ENCODE data around the gene RPL13.

Gene RPL13

DNA sequence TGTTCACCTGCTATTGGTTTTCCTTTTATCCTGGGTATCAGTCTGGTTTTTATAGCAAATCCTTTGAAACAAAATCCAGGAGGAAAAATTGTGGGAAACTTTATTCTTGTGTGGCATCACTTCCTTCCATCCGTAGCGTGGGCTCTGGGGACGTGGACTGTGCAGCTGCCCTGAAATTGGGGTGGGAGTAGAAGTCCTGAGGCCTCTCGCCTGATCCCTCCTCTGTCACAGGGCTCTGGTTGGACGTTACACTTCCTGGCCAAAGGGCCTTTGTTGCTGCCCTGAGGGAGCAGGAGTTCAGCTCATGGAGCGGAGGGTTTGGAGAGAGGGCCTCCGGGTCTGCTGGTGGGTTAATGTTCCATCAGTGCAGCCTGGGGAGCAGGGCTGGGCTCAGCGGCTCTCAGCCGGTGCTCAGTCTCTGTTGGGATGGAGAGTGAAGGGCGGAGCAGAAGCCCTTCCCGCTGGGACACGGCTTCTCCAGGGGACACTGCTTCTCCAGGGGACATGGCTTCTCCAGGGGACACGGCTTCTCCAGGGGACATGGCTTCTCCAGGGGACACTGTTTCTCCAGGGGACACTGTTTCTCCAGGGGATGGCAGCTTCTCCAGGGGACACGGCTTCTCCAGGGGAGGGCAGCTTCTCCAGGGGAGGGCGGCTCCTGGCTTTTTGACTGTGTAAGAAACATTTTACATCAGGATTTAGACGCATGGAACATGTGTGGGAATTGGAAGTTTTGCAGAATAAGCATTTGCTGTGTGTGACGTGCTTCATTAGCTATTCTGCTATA is 15.2 kb upstream of the RPL13 start:
- TF ChIP-seq, protein P1, sequence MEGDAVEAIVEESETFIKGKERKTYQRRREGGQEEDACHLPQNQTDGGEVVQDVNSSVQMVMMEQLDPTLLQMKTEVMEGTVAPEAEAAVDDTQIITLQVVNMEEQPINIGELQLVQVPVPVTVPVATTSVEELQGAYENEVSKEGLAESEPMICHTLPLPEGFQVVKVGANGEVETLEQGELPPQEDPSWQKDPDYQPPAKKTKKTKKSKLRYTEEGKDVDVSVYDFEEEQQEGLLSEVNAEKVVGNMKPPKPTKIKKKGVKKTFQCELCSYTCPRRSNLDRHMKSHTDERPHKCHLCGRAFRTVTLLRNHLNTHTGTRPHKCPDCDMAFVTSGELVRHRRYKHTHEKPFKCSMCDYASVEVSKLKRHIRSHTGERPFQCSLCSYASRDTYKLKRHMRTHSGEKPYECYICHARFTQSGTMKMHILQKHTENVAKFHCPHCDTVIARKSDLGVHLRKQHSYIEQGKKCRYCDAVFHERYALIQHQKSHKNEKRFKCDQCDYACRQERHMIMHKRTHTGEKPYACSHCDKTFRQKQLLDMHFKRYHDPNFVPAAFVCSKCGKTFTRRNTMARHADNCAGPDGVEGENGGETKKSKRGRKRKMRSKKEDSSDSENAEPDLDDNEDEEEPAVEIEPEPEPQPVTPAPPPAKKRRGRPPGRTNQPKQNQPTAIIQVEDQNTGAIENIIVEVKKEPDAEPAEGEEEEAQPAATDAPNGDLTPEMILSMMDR (conservative IDR thresholded peaks at IDR 0.05): no peak
- no peak overlapping the region for H3K27ac ChIP-seq

DNA sequence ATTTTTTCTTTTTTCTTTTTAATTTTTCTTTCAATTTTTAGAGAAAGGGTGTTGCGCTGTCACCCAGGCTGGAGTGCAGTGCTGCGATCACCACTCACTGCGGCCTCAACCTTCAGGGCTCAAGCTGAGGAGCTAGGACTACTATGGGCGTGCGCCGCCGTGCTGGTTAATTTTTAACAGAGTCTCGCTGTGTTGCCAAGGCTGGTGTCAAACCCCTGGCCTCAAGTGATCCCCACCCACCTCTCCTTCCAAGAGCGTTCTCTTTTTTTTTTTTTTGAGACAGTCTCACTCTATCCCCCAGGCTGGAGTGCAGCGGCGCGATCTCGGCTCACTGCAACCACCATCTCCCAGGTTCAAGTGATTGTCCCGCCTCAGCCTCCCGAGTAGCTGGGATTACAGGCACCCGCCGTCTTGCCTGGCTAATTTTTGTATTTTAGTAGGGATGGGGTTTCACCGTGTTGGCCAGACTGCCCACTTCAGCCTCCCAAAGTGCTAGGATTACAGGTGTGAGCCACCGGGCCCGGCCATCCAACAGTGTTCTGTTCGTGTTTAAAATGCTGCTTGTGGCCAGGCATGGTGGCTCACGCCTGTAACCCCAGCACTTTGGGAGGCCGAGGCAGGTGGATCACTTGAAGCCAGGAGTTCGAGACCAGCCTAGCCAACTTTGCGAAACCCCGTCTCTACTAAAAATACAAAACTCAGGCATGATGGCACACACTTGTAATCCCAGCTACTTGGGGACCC is 14.5 kb upstream of the RPL13 start:
- H3K27ac ChIP-seq: no peak overlapping the region
- TF ChIP-seq, protein P1 (conservative IDR thresholded peaks at IDR 0.05): no peak

- no peak overlapping the region for H3K27ac ChIP-seq
- TF ChIP-seq, protein P1 (conservative IDR thresholded peaks at IDR 0.05): no peak
These were observed 13.7 kb upstream of the RPL13 start for GRCh38 chr16:89546781-89547180.

- TF ChIP-seq, protein P1 (conservative IDR thresholded peaks at IDR 0.05): no peak
- no peak overlapping the region for H3K27ac ChIP-seq
These were observed 13.2 kb upstream of the RPL13 start for GRCh38 chr16:89547291-89547690.

GRCh38 chr16:89547860-89548259 is 12.6 kb upstream of the RPL13 start:
- no peak overlapping the region for H3K27ac ChIP-seq
- TF ChIP-seq, protein P1 (conservative IDR thresholded peaks at IDR 0.05): no peak

DNA sequence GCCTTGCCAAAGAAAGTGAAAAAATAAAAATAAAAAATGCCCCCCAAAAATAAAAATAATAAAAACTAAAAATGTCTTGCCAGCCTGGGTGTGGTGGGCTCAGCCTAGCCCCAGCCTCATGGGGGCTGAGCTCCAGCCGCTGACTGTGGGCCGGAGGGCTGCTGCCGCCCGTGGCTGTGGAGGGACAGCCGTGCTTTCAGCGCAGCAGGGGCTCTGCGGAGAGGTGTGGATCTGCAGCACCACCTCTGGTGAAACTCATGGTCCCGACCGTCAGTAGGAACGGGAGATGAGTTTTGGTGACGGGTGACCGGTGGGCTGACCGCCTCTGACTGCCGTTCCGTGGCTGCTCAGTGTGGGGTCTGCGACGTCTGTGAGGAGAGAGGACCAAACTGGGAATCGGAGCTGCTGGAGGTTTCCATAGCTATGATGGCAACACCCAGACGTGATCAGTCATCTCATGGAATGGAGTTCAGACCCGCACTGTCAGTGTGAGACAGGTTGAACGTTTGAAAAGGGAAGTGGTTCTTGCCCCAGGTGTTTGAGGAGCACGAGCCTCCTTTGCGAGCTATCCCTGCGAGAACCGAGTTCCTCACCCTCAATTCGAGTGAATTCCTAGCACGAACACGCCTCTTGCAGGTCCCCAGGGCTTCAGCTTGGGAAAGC is 12.0 kb upstream of the RPL13 start:
- TF ChIP-seq, protein P1 (conservative IDR thresholded peaks at IDR 0.05): no peak
- no peak overlapping the region for H3K27ac ChIP-seq
